Measurements from ENCODE around the gene CMTM4. TPM values are rescaled to one million over a fixed set of nuclear protein-coding genes. Genes with fewer than 3 reads are reported as not detected.
A peak's percentile ranks its signal among the peaks of the same experiment; 100 is the strongest.

Gene CMTM4
- total RNA-seq, 1 donor from 2014 or later = 32.5 TPM

DNA sequence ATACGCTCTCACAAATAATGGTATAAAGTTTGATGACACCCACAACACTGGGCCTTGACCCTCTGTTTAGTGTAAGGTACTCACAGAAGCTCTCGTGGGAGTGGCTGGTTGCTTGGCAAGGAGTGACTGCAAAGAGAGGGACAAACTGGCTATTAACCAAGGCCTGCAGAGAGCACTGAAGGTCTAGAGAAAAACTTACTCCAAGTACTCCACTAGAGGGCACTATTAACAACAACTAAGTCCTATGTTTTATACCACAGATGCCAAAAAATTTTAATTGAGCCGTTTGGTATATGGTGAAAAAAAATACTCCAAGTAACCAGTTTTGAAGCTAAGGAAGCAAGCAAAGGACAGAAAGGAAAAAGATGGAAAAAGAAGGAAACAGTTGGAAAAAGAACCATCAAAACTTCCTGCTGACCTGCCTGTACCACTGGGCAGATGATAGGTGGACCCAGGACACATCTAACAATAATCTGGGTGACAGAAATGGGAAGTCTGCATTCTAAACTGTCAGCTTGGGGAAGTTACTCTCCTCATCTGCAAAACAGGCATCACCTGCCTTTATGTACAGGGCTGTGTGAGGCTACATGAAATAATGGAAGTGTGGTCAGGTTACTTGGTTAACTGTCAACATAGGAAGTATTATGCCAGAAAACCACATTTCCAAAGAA lies 31.7 kb upstream of the CMTM4 start:
- no peak overlapping the region for H3K4me3 Mint-ChIP-seq (ENCODE audit: unreplicated experiment)
- H3K9me3 Mint-ChIP-seq (ENCODE audit: low read depth) = no peaks in the 10 kb centered on the region
- no peak overlapping the region for H3K27ac Mint-ChIP-seq (ENCODE audit: unreplicated experiment)
- H3K4me1 Mint-ChIP-seq (ENCODE audit: low read depth) = peaks cover 7% of the 10 kb centered on the region
- no peak for DNase-seq (ENCODE audit: low spot score)
- TF ChIP-seq, protein P1, sequence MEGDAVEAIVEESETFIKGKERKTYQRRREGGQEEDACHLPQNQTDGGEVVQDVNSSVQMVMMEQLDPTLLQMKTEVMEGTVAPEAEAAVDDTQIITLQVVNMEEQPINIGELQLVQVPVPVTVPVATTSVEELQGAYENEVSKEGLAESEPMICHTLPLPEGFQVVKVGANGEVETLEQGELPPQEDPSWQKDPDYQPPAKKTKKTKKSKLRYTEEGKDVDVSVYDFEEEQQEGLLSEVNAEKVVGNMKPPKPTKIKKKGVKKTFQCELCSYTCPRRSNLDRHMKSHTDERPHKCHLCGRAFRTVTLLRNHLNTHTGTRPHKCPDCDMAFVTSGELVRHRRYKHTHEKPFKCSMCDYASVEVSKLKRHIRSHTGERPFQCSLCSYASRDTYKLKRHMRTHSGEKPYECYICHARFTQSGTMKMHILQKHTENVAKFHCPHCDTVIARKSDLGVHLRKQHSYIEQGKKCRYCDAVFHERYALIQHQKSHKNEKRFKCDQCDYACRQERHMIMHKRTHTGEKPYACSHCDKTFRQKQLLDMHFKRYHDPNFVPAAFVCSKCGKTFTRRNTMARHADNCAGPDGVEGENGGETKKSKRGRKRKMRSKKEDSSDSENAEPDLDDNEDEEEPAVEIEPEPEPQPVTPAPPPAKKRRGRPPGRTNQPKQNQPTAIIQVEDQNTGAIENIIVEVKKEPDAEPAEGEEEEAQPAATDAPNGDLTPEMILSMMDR (IDR thresholded peaks at IDR 0.05) = peak; percentile 87
- H3K27me3 Mint-ChIP-seq (ENCODE audit: low read depth) = no peaks in the 10 kb centered on the region
- H3K36me3 Mint-ChIP-seq (ENCODE audit: low read depth) = peaks cover 59% of the 10 kb centered on the region

DNA sequence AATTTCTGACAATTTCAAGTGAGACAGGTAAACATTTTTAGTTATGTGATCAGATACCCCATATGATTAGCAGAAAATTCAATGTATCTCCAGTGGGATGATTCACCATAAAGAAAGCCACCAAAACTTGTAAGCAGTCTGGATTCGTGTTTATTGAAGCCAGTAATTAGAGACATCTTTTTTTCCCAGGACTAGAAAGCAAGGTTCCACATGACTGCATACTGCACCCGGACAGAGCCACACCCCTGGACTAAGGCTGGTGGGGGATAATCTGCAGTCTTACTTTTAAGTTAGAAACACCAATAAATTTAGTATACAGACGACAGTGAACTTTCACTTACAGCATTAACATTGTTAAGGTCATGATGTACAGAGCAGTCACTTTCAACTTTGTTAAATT lies 24.2 kb upstream of the CMTM4 start:
- peak overlapping the region; percentile 36 for H3K27ac Mint-ChIP-seq (ENCODE audit: unreplicated experiment)
- H3K4me1 Mint-ChIP-seq (ENCODE audit: low read depth) = peaks cover 7% of the 10 kb centered on the region
- peaks cover 37% of the 10 kb centered on the region for H3K36me3 Mint-ChIP-seq (ENCODE audit: low read depth)
- no peaks in the 10 kb centered on the region for H3K9me3 Mint-ChIP-seq (ENCODE audit: low read depth)
- TF ChIP-seq, protein P1 (IDR thresholded peaks at IDR 0.05) = no peak
- no peaks in the 10 kb centered on the region for H3K27me3 Mint-ChIP-seq (ENCODE audit: low read depth)
- no peak for DNase-seq (ENCODE audit: low spot score)
- H3K4me3 Mint-ChIP-seq (ENCODE audit: unreplicated experiment) = no peak overlapping the region

DNA sequence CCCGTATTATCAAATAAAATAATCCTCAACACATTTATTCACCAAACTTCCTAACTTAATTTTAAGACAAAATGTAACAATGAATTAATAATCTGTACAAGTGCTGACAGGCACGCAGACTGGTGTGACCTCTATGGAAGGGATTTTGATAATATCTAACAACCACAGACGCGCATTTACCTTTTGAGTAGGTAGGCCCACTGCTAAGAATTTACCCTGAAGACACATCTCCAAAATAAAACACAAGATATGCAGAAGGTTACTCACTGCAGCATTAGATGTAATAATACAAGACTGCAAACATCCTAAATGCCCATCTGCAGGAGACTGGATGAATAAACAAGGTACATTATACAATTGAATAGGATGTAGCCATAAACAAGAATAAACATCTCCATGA lies 22.7 kb upstream of the CMTM4 start:
- Mint-ChIP-seq H3K27me3 (ENCODE audit: low read depth) (no peaks in the 10 kb centered on the region), H3K27ac (ENCODE audit: unreplicated experiment) (no peak overlapping the region), H3K36me3 (ENCODE audit: low read depth) (peaks cover 27% of the 10 kb centered on the region), H3K9me3 (ENCODE audit: low read depth) (no peaks in the 10 kb centered on the region), H3K4me1 (ENCODE audit: low read depth) (peaks cover 7% of the 10 kb centered on the region), H3K4me3 (ENCODE audit: unreplicated experiment) (no peak overlapping the region)
- DNase-seq (ENCODE audit: low spot score) = no peak
- TF ChIP-seq, protein P1 (IDR thresholded peaks at IDR 0.05) = no peak

DNA sequence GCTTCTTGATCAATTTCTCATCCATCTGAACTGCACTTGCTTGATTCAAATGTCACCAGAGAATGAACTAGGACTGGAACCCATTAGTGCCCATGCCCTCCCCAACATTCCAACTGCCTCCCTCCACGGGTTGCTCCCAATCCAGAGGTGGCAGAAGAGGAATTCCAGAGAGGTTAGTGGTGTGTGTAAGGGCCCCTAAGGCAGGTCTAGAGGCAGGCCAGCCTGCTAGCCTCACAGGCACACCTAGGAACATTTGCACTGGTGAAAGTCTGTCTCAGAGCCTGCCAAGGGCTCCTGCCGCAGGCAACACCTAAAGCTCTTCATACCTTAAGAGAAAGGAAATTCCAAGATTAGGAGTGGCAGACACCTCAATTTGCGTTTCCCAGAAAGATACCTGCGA lies 21.2 kb upstream of the CMTM4 start:
- TF ChIP-seq, protein P1 (IDR thresholded peaks at IDR 0.05) = no peak
- DNase-seq (ENCODE audit: low spot score) = no peak
- H3K27me3 Mint-ChIP-seq (ENCODE audit: low read depth) = no peaks in the 10 kb centered on the region
- H3K4me3 Mint-ChIP-seq (ENCODE audit: unreplicated experiment) = no peak overlapping the region
- no peak overlapping the region for H3K27ac Mint-ChIP-seq (ENCODE audit: unreplicated experiment)
- H3K36me3 Mint-ChIP-seq (ENCODE audit: low read depth) = peaks cover 14% of the 10 kb centered on the region
- H3K9me3 Mint-ChIP-seq (ENCODE audit: low read depth) = peaks cover under 1% of the 10 kb centered on the region
- H3K4me1 Mint-ChIP-seq (ENCODE audit: low read depth) = peaks cover 7% of the 10 kb centered on the region

DNA sequence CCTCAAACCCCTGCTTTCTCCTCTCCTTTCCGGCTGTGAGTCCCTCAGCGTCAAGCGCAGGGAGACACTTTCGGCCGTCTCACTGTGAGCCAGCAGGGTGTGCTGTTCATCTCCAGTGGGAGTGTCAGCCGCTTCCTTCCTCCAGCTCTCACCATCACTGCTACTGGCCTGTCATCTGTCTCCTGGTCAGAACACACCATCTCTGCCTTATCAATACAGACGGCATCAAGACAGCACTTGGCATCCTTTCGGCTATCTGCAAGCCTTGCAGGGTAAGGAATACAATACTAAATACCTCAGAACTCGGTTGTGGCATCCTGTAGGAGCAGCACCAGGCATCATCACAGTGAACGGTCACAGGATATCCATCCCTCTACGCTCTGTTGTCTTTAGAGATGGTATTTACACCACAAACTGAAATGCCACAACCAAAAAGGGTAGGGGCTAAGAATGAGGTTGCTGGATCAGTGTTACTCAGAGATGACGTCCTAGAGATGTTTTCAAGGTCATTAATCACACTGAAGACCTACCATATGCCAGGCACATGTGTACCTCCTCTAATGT lies 20.7 kb upstream of the CMTM4 start:
- Mint-ChIP-seq H3K9me3 (ENCODE audit: low read depth) (peaks cover 6% of the 10 kb centered on the region), H3K4me3 (ENCODE audit: unreplicated experiment) (no peak overlapping the region), H3K27me3 (ENCODE audit: low read depth) (no peaks in the 10 kb centered on the region), H3K36me3 (ENCODE audit: low read depth) (peaks cover 16% of the 10 kb centered on the region), H3K4me1 (ENCODE audit: low read depth) (peaks cover 7% of the 10 kb centered on the region), H3K27ac (ENCODE audit: unreplicated experiment) (peak overlapping the region; percentile 54)
- no peak for DNase-seq (ENCODE audit: low spot score)
- TF ChIP-seq, protein P1 (IDR thresholded peaks at IDR 0.05) = peak; percentile 73

Measured in chondrocyte (in vitro differentiated cells).